ENCODE measurements around the gene CNDP2. TPM values are rescaled to one million over a fixed set of nuclear protein-coding genes. Genes with fewer than 3 reads are reported as not detected.
"Not testable (repeated sequence)": the region's sequence is repeated elsewhere in the genome, so short reads cannot be mapped to it uniquely, and the experiment has no call there.

Gene CNDP2
- total and polyA plus RNA-seq, 3 donors from 2014 or later = 72.0 to 84.5 (median 74.4) TPM

- 68 to 70% methylated on average over 6 of the region's 6 CpGs for WGBS, 2 donors
- DNase-seq = no peak
- H3K9me3 ChIP-seq = no peaks in the 10 kb centered on the region
- TF ChIP-seq POLR2A (IDR thresholded peaks at IDR 0.05) (no peak), CTCF (IDR thresholded peaks at IDR 0.05) (no peak)
- no peak overlapping the region for H3K4me3 ChIP-seq
- H3K27me3 ChIP-seq = no peaks in the 10 kb centered on the region
- peak overlapping the region; percentile 6 to 68 for H3K27ac ChIP-seq
- peaks cover 14% of the 10 kb centered on the region for H3K4me1 ChIP-seq
- intact Hi-C loops (cut with DNase I; ENCODE audit: low total_unique reads) = no loop called here
- H3K36me3 ChIP-seq (ENCODE audit: low read depth, missing control alignments) = no peaks in the 10 kb centered on the region
These were observed 4.2 kb downstream of the CNDP2 start for GRCh38 chr18:74500372-74500771.

GRCh38 chr18:74500774-74501173 is 4.6 kb downstream of the CNDP2 start:
- not testable (repeated sequence) for H3K4me3 ChIP-seq; H3K36me3 ChIP-seq (ENCODE audit: low read depth, missing control alignments)
- H3K4me1 ChIP-seq = peaks cover 17% of the 10 kb centered on the region

GRCh38 chr18:74501386-74501785 is 5.2 kb downstream of the CNDP2 start:
- H3K4me1 ChIP-seq = peaks cover 19% of the 10 kb centered on the region
- H3K4me3 ChIP-seq = no peak overlapping the region
- intact Hi-C loops (cut with DNase I; ENCODE audit: low total_unique reads) = no loop called here
- no peaks in the 10 kb centered on the region for H3K36me3 ChIP-seq (ENCODE audit: low read depth, missing control alignments)
- H3K27ac ChIP-seq = peak overlapping the region; percentile 6 to 68
- H3K9me3 ChIP-seq = no peaks in the 10 kb centered on the region
- H3K27me3 ChIP-seq = no peaks in the 10 kb centered on the region
- DNase-seq = no peak
- TF ChIP-seq POLR2A (IDR thresholded peaks at IDR 0.05) (no peak), CTCF (IDR thresholded peaks at IDR 0.05) (no peak)
- whole genome bisulfite sequencing, 2 donors = 63 to 68% methylated on average over 4 of the region's 4 CpGs

More at GRCh38 chr18:74500774-74501173, 4.6 kb downstream of the CNDP2 start:
- intact Hi-C loops (cut with DNase I; ENCODE audit: low total_unique reads); H3K27me3 ChIP-seq; DNase-seq; H3K9me3 ChIP-seq: not testable (repeated sequence)
- peak overlapping the region; percentile 6 to 68 for H3K27ac ChIP-seq
- 64 to 66% methylated on average over 8 of the region's 8 CpGs for WGBS, 2 donors

- H3K4me3 ChIP-seq = no peak overlapping the region
- TF ChIP-seq CTCF (IDR thresholded peaks at IDR 0.05) (no peak), POLR2A (IDR thresholded peaks at IDR 0.05) (no peak)
- 85 to 91% methylated on average over 4 of the region's 4 CpGs for WGBS, 2 donors
- no peaks in the 10 kb centered on the region for H3K9me3 ChIP-seq
- H3K27me3 ChIP-seq = no peaks in the 10 kb centered on the region
- peaks cover 10% of the 10 kb centered on the region for H3K4me1 ChIP-seq
- H3K36me3 ChIP-seq (ENCODE audit: low read depth, missing control alignments) = no peaks in the 10 kb centered on the region
- intact Hi-C loops (cut with DNase I; ENCODE audit: low total_unique reads) = no loop called here
- no peak for DNase-seq
- no peak overlapping the region for H3K27ac ChIP-seq
These were observed 7.0 kb downstream of the CNDP2 start for GRCh38 chr18:74503137-74503536.

- intact Hi-C loops (cut with DNase I; ENCODE audit: low total_unique reads) = no loop called here
- DNase-seq = no peak
- peaks cover 14% of the 10 kb centered on the region for H3K4me1 ChIP-seq
- WGBS, 2 donors = 80 to 83% methylated on average over 16 of the region's 16 CpGs
- no peaks in the 10 kb centered on the region for H3K27me3 ChIP-seq
- TF ChIP-seq CTCF (IDR thresholded peaks at IDR 0.05) = no peak
- TF ChIP-seq POLR2A (IDR thresholded peaks at IDR 0.05) = no peak
- no peaks in the 10 kb centered on the region for H3K9me3 ChIP-seq
- no peak overlapping the region for H3K27ac ChIP-seq
- H3K36me3 ChIP-seq (ENCODE audit: low read depth, missing control alignments) = no peaks in the 10 kb centered on the region
- H3K4me3 ChIP-seq = no peak overlapping the region
These were observed 9.6 kb downstream of the CNDP2 start for GRCh38 chr18:74505776-74506175.
